GM12873 (cell line): ENCODE results near the gene LRP8.
A peak's percentile ranks its signal among the peaks of the same experiment; 100 is the strongest.

Experiments used
- TF ChIP-seq, protein P1 (sequence below): IDR thresholded peaks from 2 replicates; pipeline ENCODE4 v1.5.1; 2012; ENCODE audit warnings: low read depth, mild to moderate bottlenecking, moderate library complexity, low read length, control low read depth; ENCODE audit not compliant: insufficient read depth; ENCODE audit errors: missing control alignments

Gene LRP8

DNA sequence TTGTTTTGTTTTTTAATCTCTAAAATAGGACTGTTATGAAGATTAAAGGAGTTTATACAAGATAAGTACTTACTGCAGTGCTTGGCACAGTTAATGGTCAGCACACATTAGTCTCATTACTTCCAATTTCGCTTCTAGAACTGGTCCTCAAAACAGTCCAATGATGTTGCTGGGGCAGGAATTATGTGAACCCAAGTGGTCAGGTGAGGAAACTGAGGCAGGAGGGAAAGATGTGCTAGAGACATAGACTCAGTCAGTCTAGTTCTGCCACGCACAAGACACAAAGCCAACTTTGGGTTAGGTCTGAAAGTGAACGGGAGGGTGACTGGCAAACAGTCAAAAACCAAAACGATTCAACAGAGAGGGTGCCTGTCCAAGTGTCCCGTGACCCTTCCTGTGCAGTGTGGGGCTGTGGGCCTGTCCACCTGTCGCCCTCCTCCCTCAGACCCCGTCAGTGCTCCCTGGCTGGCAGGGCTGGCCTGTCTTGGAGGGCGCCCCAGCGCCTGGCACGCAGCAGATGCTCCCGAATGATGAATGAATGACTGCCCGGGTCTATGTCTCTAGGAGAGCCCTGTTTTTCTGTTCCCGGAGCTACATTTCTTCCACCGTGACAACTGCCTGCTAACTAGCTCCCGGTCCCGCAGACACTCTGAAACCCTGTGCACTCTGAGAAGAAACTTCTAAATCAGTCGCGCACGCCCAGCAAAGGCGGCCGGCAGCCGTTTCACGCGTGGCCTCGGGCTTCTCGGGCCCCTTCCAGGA is 2.4 kb downstream of the LRP8 start:
- TF ChIP-seq, protein P1, sequence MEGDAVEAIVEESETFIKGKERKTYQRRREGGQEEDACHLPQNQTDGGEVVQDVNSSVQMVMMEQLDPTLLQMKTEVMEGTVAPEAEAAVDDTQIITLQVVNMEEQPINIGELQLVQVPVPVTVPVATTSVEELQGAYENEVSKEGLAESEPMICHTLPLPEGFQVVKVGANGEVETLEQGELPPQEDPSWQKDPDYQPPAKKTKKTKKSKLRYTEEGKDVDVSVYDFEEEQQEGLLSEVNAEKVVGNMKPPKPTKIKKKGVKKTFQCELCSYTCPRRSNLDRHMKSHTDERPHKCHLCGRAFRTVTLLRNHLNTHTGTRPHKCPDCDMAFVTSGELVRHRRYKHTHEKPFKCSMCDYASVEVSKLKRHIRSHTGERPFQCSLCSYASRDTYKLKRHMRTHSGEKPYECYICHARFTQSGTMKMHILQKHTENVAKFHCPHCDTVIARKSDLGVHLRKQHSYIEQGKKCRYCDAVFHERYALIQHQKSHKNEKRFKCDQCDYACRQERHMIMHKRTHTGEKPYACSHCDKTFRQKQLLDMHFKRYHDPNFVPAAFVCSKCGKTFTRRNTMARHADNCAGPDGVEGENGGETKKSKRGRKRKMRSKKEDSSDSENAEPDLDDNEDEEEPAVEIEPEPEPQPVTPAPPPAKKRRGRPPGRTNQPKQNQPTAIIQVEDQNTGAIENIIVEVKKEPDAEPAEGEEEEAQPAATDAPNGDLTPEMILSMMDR = no peak

DNA sequence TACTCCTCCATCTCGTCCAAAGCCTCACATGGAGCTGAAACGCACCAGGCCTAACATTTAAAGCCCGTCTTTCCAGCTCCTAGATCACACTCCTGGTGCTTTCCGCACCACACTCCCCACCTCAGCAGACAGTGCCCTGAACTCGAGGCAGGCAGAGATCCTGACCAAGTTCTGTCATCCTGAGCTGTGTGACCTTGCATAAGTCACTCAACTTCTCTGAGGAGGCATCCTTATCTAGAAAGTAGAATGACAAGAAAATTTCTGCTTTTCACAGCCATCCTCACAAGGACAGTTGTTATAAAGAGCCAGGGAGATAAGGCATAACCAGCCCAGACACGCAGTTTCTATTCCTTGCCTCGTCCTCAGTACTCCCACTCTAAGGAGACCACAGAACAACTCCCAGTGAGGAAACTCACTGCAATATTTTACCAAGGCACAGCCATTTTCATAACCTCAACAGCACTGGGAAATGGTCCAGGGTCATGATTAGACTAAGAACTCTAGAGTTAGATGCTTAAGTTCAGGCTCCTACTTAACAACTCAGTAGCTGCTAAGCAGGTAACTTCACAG is 3.1 kb downstream of the LRP8 start:
- TF ChIP-seq, protein P1 = no peak

DNA sequence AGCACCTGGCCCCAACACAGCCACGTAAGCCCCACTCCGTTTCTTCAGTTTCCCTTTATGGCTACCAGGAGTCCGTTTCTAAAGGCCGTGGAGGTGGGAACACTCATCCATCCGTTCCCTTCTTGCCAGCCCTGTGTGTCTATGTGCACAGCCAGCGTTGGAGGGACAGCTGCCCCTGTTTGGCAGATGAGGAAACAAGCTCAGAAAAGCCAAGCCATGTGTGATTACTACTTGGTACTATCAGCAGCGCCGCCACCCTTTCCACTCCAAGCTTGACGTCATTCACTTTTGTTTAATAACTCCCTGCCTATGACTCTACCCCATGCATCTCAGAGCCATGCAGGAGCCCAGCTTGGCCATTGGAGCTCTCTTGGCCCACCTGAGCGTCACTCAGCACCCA is 3.5 kb downstream of the LRP8 start:
- TF ChIP-seq, protein P1 = no peak

DNA sequence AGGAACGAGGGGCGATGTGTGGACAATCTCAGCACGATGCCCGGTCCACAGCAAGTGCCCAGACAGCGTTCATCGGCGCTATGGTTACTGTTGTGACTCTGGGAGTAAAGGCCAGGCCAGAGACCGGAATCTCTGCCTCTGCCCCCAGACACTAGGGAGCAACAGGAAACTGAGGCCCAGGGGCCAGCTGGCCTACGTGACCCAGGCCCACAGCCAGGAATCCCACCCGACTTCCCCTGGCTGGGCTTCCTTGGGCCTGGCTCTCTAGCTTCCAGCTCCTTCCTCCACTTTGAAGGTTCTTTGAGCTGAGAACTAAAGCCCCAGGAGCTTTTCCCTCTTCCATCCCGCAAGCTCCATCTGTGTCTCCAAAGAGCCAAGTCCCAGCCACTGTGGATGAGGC is 4.6 kb downstream of the LRP8 start:
- TF ChIP-seq, protein P1 = no peak

DNA sequence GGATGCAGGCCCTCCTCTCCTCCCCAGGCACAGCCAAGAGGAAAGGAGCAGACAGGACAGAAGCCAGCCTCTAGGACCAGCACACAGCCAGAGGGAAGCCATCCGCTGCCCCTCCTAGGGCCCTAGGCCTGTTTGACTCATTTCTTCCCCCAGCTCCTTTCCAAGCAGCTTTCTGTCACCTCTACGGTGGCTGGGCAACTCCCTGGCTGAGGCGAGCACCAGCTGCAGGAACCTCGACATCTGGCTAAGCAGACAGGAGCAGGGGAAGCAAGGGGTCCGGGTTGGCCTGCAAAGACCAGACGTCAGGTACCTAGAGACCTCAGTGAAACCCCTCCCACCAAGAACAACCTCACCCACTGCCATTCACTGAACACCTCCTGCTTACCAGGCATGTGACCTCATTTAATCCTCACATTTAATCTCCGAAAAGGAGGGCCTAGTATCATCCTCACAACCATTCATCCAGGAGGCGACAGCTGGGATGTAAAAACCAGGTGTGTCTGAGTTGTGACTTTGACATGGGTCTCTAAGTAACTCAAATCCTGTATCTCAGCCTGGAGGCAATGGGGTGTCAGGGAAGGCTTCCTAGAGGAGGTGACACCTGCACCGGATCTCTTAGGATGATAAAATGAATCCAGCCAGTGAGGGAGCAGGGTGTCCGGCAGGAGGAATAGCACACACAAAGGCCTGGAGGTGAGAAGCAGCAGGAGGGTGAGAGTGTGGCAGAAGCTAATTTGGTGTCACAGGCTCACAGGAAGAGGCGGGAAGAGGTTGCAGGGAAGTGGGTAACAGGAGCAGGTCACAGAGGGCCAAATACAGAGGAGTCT is 5.9 kb downstream of the LRP8 start:
- TF ChIP-seq, protein P1 = no peak

DNA sequence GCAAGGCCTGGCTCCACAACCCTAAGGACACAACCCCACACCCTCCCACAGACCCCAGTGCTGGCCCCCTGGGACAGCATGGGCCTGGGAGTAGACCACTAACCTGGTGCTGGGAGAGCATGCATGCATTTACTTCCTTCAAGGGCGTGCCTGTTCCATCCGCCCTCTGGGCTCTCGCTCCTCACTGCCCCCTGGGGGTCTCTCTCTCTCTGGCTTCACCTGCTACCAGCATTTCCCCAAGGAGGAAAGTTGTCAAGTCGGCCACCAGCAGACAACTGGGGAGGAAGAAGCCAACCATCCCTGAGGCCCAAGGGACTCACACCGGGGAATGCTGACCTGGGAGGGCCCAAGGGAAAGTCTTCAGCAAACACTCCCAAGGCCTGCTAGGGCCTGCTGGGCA is 6.5 kb downstream of the LRP8 start:
- TF ChIP-seq, protein P1 = peak; percentile 46

DNA sequence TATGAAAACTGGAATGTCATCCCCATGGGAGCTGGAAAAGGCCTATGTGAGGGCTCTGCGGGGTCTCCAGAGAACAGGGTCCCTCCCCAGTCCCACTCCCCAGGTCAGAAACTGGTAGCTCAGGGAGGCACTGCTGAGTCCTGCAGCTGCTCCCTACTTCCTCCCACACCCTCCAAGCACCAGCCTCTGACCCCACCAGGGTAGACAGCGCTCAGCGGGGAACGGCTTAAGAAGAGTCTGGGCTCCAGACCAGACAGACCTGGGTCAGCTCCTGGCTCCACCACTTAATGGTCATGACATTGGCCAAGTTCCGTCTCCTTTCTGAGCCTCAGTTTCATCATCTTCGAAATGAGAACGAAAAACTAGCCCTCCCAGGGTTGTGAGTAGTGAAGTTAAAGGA is 7.2 kb downstream of the LRP8 start:
- TF ChIP-seq, protein P1 = no peak
